ENCODE measurements around the gene MUC3A.
"Not testable (repeated sequence)": the region's sequence is repeated elsewhere in the genome, so short reads cannot be mapped to it uniquely, and the experiment has no call there.

Gene MUC3A

DNA sequence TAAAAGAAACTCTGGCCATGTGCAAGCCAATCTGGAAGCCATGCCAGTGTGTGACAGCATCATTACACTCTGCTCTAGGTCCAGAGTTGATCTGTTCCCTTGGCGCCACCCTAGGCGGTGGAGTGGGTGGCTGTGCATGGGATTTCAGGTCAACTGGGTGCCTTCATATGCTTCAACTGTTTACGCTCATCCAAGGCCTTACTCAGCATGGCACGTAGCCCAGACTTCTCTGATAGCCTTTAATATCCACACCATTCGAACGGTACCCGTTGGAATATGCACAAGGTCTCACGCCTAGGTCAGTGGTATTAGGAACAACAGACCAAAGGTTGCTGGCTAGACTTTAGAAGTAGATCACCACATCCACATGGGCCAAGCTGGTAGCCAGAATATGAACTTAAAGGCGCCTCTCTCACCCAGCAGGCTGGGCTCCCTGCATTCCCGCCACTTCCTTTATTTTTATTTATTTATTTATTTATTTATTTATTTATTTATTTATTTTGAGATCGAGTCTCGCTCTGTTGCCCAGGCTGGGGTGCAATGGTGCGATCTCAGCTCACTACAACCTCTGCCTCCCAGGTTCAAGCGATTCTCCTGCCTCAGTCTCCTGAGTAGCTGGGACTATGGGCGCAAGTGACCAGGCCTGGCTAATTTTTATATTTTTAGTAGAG lies 35.0 kb upstream of the MUC3A start:
- ChIA-PET CTCF (no interaction called here), POLR2A (no interaction called here)
- TF ChIP-seq CTCF (IDR thresholded peaks at IDR 0.05; ENCODE audit: control extremely low read depth, extremely low read depth, low read depth, missing control alignments), result no peak
- no peak for DNase-seq (ENCODE audit: extremely low spot score)

DNA sequence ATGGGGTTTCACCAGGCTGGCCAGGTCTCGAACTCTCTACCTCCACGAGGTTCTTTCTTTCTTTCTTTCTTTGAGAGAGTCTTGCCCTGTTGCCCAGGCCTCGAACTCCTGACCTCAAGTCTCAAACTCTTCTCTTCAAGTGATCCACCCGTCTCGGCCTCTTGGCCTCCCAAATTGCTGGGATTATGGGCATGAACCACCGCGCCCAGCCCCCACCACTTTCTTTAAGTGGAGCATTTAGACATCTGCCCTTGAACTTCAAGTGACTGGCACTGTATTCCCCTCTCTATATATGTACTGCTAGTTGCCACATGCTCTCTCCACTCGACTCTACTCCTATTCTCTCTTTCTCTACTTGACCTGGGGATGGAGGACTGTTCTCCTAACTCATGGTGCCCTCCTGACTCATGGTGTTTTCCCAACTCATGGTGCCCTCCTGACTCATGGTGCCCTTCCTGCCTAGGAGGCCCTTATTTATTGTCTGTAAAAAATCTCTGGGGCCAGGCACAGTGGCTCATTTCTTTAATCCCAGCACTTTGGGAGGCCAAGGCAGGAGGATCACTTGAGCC lies 34.4 kb upstream of the MUC3A start:
- POLR2A ChIA-PET, result no interaction called here
- no peak for DNase-seq (ENCODE audit: extremely low spot score)
- CTCF ChIA-PET, result no interaction called here
- no peak for TF ChIP-seq CTCF (IDR thresholded peaks at IDR 0.05; ENCODE audit: control extremely low read depth, extremely low read depth, low read depth, missing control alignments)

DNA sequence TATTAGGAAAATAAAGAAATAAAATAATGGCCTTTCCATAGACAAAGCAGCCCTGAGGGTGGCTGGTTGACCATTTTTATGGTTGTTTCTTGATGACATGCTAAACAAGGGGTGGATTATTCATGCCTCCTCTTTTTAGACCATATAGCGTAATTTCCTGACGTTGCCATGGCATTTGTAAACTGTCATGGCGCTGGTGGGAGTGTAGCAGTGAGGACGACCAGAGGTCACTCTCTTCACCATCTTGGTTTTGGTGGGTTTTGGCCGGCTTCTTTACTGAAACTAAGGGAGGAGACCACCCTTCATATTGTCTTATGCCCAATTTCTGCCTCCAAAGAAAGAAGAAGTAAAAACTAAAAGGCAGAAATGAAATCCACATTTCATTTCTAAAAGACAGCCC lies 30.0 kb upstream of the MUC3A start:
- CTCF ChIA-PET; POLR2A ChIA-PET; DNase-seq (ENCODE audit: extremely low spot score): not testable (repeated sequence)

GRCh38 chr7:100919779-100920437 lies 29.4 kb upstream of the MUC3A start:
- DNase-seq (ENCODE audit: extremely low spot score); CTCF ChIA-PET; POLR2A ChIA-PET: not testable (repeated sequence)

DNA sequence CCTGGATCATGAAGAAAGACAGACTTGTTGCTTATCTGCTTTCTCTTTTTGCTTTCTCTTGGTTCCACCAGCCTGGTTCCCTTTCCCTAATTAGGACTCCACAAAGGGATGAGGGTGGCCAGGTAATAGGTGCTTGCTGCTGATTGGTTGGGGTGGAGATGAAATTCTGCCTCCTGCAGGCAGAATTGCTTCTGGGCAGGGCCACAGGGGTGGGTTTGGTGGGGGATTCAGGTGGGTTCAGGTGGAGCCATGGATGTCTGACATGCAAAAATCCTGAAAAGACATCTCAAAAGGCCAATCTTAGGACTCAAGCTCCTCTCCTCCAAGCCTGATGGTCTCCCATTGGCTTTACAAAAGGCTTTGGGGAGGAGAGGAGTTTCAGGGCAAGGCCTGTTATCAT lies 28.3 kb upstream of the MUC3A start:
- ChIA-PET CTCF (interaction anchor here (1.0 kb wide), 1 partner anchor 195 kb away, joined by 3 read pairs; no protein-coding TSS in a partner anchor), POLR2A (no interaction called here)
- no peak for DNase-seq (ENCODE audit: extremely low spot score)
- TF ChIP-seq CTCF (IDR thresholded peaks at IDR 0.05; ENCODE audit: control extremely low read depth, extremely low read depth, low read depth, missing control alignments), result no peak

- POLR2A ChIA-PET; CTCF ChIA-PET; DNase-seq (ENCODE audit: extremely low spot score): not testable (repeated sequence)
Observed at GRCh38 chr7:100923616-100924015, 25.7 kb upstream of the MUC3A start.

GRCh38 chr7:100929808-100930174 lies 19.5 kb upstream of the MUC3A start:
- ChIA-PET CTCF (no interaction called here), POLR2A (no interaction called here)
- no peak for DNase-seq (ENCODE audit: extremely low spot score)
- TF ChIP-seq CTCF (IDR thresholded peaks at IDR 0.05; ENCODE audit: control extremely low read depth, extremely low read depth, low read depth, missing control alignments), result no peak

DNA sequence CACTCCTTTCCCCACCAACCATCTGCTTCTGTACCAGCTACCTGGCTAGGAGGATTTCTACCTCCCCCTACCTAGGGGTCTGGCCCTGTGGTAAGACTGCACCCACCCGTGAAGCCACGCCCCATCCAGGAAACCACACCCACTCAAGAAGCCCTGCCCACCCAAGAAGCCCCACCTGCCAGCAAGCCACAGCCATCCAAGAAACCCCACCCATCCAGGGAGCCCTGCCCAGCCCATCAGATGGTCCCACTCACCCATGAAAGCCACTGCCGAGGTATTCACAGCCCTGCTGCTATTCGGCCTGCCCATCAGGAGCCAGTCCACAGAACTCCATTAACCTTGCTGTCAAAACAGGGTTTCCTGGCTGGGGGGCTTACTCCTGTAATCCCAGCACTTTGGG lies 15.6 kb upstream of the MUC3A start:
- DNase-seq (ENCODE audit: extremely low spot score), result no peak
- CTCF ChIA-PET, result no interaction called here
- POLR2A ChIA-PET, result no interaction called here
- TF ChIP-seq CTCF (IDR thresholded peaks at IDR 0.05; ENCODE audit: control extremely low read depth, extremely low read depth, low read depth, missing control alignments), result no peak

GRCh38 chr7:100935381-100935780 lies 14.0 kb upstream of the MUC3A start:
- CTCF ChIA-PET; POLR2A ChIA-PET; DNase-seq (ENCODE audit: extremely low spot score): not testable (repeated sequence)

DNA sequence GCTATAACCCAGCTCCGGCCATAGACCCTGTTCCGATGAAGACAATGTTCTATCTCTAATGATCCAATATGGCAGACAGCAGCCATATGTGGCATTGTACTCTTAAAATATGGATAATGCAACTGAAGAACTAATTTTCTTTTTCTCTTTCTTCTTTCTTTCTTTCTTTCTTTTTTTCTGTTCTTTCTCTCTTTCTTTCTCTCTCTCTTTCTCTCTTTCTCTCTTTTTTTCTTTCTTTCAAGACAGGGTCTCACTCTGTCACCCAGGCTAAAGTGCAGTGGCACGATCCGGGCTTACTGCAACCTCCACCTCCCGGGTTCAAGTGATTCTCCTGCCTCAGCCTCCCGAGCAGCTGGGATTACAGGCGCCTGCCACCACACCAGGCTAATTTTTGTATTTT lies 13.2 kb upstream of the MUC3A start:
- POLR2A ChIA-PET; DNase-seq (ENCODE audit: extremely low spot score); CTCF ChIA-PET: not testable (repeated sequence)

Data from GM10248 (cell line).